ENCODE results near the gene C16orf89. TPM values are rescaled to one million over a fixed set of nuclear protein-coding genes. Genes with fewer than 3 reads are reported as not detected.
A peak's percentile ranks its signal among the peaks of the same experiment; 100 is the strongest.

Gene C16orf89
- total RNA-seq, 2 experiments from 2014 or later: not detected

GRCh38 chr16:5069854-5070253, 4.1 kb upstream of the C16orf89 start:
- Mint-ChIP-seq H3K27me3 (no peaks in the 10 kb centered on the region), H3K4me1 (ENCODE audit: low read depth) (peaks cover 20% of the 10 kb centered on the region), H3K9me3 (no peaks in the 10 kb centered on the region), H3K36me3 (no peaks in the 10 kb centered on the region), H3K4me3 (no peak overlapping the region), H3K27ac (no peak overlapping the region)
- intact Hi-C loops (cut with micrococcal nuclease): loop anchor here (2.0 to 5.0 kb wide), 2 partner anchors 23 to 38 kb away; partner anchors contain the start of gene NAGPA
- no peak for DNase-seq
- ChIA-PET CTCF (interaction anchor here (1.2 kb wide), 1 partner anchor 15 kb away, joined by 3 read pairs; no protein-coding TSS in a partner anchor), POLR2A (no interaction called here)

GRCh38 chr16:5069048-5069447, 3.3 kb upstream of the C16orf89 start:
- ChIA-PET CTCF (no interaction called here), POLR2A (no interaction called here)
- intact Hi-C loops (cut with micrococcal nuclease): no loop called here

GRCh38 chr16:5066511-5066910, 755 bp upstream of the C16orf89 start:
- intact Hi-C loops (cut with micrococcal nuclease): no loop called here
- no peaks in the 10 kb centered on the region for H3K27me3 Mint-ChIP-seq
- POLR2A ChIA-PET: no interaction called here
- no peaks in the 10 kb centered on the region for H3K36me3 Mint-ChIP-seq
- CTCF ChIA-PET: no interaction called here
- H3K9me3 Mint-ChIP-seq: no peaks in the 10 kb centered on the region
- DNase-seq: no peak
- H3K27ac Mint-ChIP-seq: no peak overlapping the region
- H3K4me3 Mint-ChIP-seq: no peak overlapping the region
- H3K4me1 Mint-ChIP-seq (ENCODE audit: low read depth): peaks cover 7% of the 10 kb centered on the region

More at GRCh38 chr16:5069048-5069447, 3.3 kb upstream of the C16orf89 start:
- Mint-ChIP-seq H3K27me3 (no peaks in the 10 kb centered on the region), H3K9me3 (no peaks in the 10 kb centered on the region), H3K27ac (no peak overlapping the region), H3K4me1 (ENCODE audit: low read depth) (peaks cover 20% of the 10 kb centered on the region), H3K4me3 (no peak overlapping the region), H3K36me3 (no peaks in the 10 kb centered on the region)
- DNase-seq: no peak

- POLR2A ChIA-PET: no interaction called here
- no peaks in the 10 kb centered on the region for H3K4me1 Mint-ChIP-seq (ENCODE audit: low read depth)
- H3K36me3 Mint-ChIP-seq: no peaks in the 10 kb centered on the region
- no peaks in the 10 kb centered on the region for H3K27me3 Mint-ChIP-seq
- no peak for DNase-seq
- CTCF ChIA-PET: no interaction called here
- intact Hi-C loops (cut with micrococcal nuclease): no loop called here
- H3K4me3 Mint-ChIP-seq: no peak overlapping the region
- H3K9me3 Mint-ChIP-seq: no peaks in the 10 kb centered on the region
- H3K27ac Mint-ChIP-seq: no peak overlapping the region
Observed at GRCh38 chr16:5065326-5065725, 430 bp downstream of the C16orf89 start.

- no peaks in the 10 kb centered on the region for H3K9me3 Mint-ChIP-seq
- no peaks in the 10 kb centered on the region for H3K36me3 Mint-ChIP-seq
- no peak overlapping the region for H3K27ac Mint-ChIP-seq
- H3K4me3 Mint-ChIP-seq: no peak overlapping the region
- ChIA-PET POLR2A (no interaction called here), CTCF (interaction anchor here (1.0 kb wide), 1 partner anchor 20 kb away, joined by 3 read pairs; no protein-coding TSS in a partner anchor)
- H3K4me1 Mint-ChIP-seq (ENCODE audit: low read depth): no peaks in the 10 kb centered on the region
- H3K27me3 Mint-ChIP-seq: no peaks in the 10 kb centered on the region
- intact Hi-C loops (cut with micrococcal nuclease): no loop called here
- no peak for DNase-seq
Observed at GRCh38 chr16:5064915-5065314, 841 bp downstream of the C16orf89 start.

- ChIA-PET POLR2A (no interaction called here), CTCF (no interaction called here)
- H3K27me3 Mint-ChIP-seq: no peaks in the 10 kb centered on the region
- no peak overlapping the region for H3K27ac Mint-ChIP-seq
- H3K4me1 Mint-ChIP-seq (ENCODE audit: low read depth): no peaks in the 10 kb centered on the region
- intact Hi-C loops (cut with micrococcal nuclease): no loop called here
- no peaks in the 10 kb centered on the region for H3K36me3 Mint-ChIP-seq
- no peak overlapping the region for H3K4me3 Mint-ChIP-seq
- DNase-seq: no peak
- no peaks in the 10 kb centered on the region for H3K9me3 Mint-ChIP-seq
Observed at GRCh38 chr16:5062790-5063765, 2.7 kb downstream of the C16orf89 start.

- CTCF ChIA-PET: no interaction called here
- H3K27me3 Mint-ChIP-seq: no peaks in the 10 kb centered on the region
- intact Hi-C loops (cut with micrococcal nuclease): no loop called here
Observed at GRCh38 chr16:5062051-5062450, 3.7 kb downstream of the C16orf89 start.

GRCh38 chr16:5060073-5060641, 5.6 kb downstream of the C16orf89 start:
- no peaks in the 10 kb centered on the region for H3K27me3 Mint-ChIP-seq

More at GRCh38 chr16:5062051-5062450, 3.7 kb downstream of the C16orf89 start:
- Mint-ChIP-seq H3K27ac (no peak overlapping the region), H3K36me3 (no peaks in the 10 kb centered on the region), H3K4me3 (no peak overlapping the region), H3K9me3 (no peaks in the 10 kb centered on the region), H3K4me1 (ENCODE audit: low read depth) (no peaks in the 10 kb centered on the region)
- DNase-seq: no peak
- POLR2A ChIA-PET: no interaction called here

GRCh38 chr16:5059386-5060072, 6.2 kb downstream of the C16orf89 start:
- POLR2A ChIA-PET: no interaction called here
- no peaks in the 10 kb centered on the region for H3K36me3 Mint-ChIP-seq
- CTCF ChIA-PET: no interaction called here
- intact Hi-C loops (cut with micrococcal nuclease): loop anchor here (5.0 kb wide), 1 partner anchor 33 kb away; no protein-coding TSS in a partner anchor
- no peak for DNase-seq
- H3K4me3 Mint-ChIP-seq: no peak overlapping the region
- H3K4me1 Mint-ChIP-seq (ENCODE audit: low read depth): no peaks in the 10 kb centered on the region
- H3K27me3 Mint-ChIP-seq: no peaks in the 10 kb centered on the region
- H3K9me3 Mint-ChIP-seq: no peaks in the 10 kb centered on the region
- H3K27ac Mint-ChIP-seq: no peak overlapping the region

More at GRCh38 chr16:5060073-5060641, 5.6 kb downstream of the C16orf89 start:
- POLR2A ChIA-PET: no interaction called here
- Mint-ChIP-seq H3K4me1 (ENCODE audit: low read depth) (no peaks in the 10 kb centered on the region), H3K36me3 (no peaks in the 10 kb centered on the region), H3K9me3 (no peaks in the 10 kb centered on the region), H3K27ac (no peak overlapping the region), H3K4me3 (no peak overlapping the region)
- CTCF ChIA-PET: interaction anchor here (1.4 kb wide), 1 partner anchor 32 kb away, joined by 3 read pairs; no protein-coding TSS in a partner anchor
- intact Hi-C loops (cut with micrococcal nuclease): no loop called here
- DNase-seq: no peak

GRCh38 chr16:5058476-5058875, 7.3 kb downstream of the C16orf89 start:
- intact Hi-C loops (cut with micrococcal nuclease): loop anchor here (5.0 kb wide), 1 partner anchor 34 kb away; no protein-coding TSS in a partner anchor
- Mint-ChIP-seq H3K9me3 (no peaks in the 10 kb centered on the region), H3K36me3 (no peaks in the 10 kb centered on the region), H3K27ac (no peak overlapping the region), H3K27me3 (no peaks in the 10 kb centered on the region), H3K4me1 (ENCODE audit: low read depth) (no peaks in the 10 kb centered on the region), H3K4me3 (no peak overlapping the region)
- DNase-seq: no peak
- POLR2A ChIA-PET: no interaction called here
- CTCF ChIA-PET: interaction anchor here (1.2 kb wide), 1 partner anchor 557 kb away, joined by 3 read pairs; no protein-coding TSS in a partner anchor

GRCh38 chr16:5056352-5056751, 9.4 kb downstream of the C16orf89 start:
- no peak overlapping the region for H3K27ac Mint-ChIP-seq
- no peaks in the 10 kb centered on the region for H3K27me3 Mint-ChIP-seq
- H3K4me1 Mint-ChIP-seq (ENCODE audit: low read depth): no peaks in the 10 kb centered on the region
- no peaks in the 10 kb centered on the region for H3K36me3 Mint-ChIP-seq
- no peak overlapping the region for H3K4me3 Mint-ChIP-seq
- ChIA-PET CTCF (interaction anchor here (0.7 to 2.0 kb wide), 5 partner anchors 16 to 36 kb away, joined by 3 to 12 read pairs (median 4); partner anchors contain the start of gene ALG1), POLR2A (no interaction called here)
- intact Hi-C loops (cut with micrococcal nuclease): loop anchor here (5.0 kb wide), 1 partner anchor 36 kb away; no protein-coding TSS in a partner anchor
- H3K9me3 Mint-ChIP-seq: no peaks in the 10 kb centered on the region
- peak; percentile 59 for DNase-seq
